ENCODE measurements around the gene DDX24. TPM values are rescaled to one million over a fixed set of nuclear protein-coding genes. Genes with fewer than 3 reads are reported as not detected.
A peak's percentile ranks its signal among the peaks of the same experiment; 100 is the strongest.

DDX24 gene
- polyA plus RNA-seq, 3 donors, result 51.2 to 68.0 (median 53.8) TPM

DNA sequence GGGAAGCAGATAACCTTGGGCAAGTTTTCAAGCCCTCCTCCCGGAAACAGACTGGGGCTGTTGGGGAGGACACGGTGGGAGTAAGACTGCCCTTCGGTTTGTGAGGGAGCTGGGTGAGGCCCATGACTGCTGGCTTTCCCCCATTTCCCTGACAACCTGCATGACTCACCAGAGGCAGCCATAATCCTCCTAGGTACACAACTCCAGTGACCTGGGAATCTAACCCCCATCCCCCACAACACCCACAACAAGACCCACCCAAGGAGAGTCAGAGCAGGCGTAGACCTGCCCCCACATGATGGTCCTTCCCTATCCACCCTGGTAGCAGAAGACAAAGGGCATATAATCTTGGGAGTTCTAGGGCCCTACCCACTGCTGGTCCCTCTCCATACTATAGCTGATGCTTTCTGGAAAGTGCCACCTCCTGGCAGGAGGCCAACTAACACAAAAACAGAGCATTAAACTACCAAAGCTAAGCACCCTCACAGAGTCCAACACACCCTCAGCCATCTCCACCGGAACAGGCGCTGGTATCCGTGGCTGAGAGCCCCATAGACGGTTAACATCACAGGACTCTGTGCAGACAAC is 14.8 kb downstream of the DDX24 start:
- no peak for DNase-seq
- Histone ChIP-seq H3K27ac (ENCODE audit: low read depth in 1 of 2, low read length in 2 of 2) (no peak overlapping the region), H3K4me2 (replicated peaks; ENCODE audit: extremely low read depth, low read length, poor library complexity, severe bottlenecking) (no peak overlapping the region), H3K4me1 (ENCODE audit: control insufficient read depth in 1 of 2, insufficient read depth in 2 of 2, low read length in 2 of 2) (no peaks in the 10 kb centered on the region), H3K4me3 (replicated peaks in 1 of 3; ENCODE audit: low read depth in 2 of 3, low read length in 3 of 3) (no peak overlapping the region), H2AFZ (ENCODE audit: insufficient read depth, low read depth, low read length, poor library complexity, severe bottlenecking) (no peak overlapping the region), H3K9ac (ENCODE audit: insufficient read depth, low read length, poor library complexity, severe bottlenecking) (no peak overlapping the region), H3K27me3 (ENCODE audit: control insufficient read depth in 2 of 2, insufficient read depth in 2 of 2, low read length in 2 of 2) (no peaks in the 10 kb centered on the region), H3K79me2 (ENCODE audit: insufficient read depth, low read length) (peaks cover 83% of the 10 kb centered on the region), H4K20me1 (ENCODE audit: insufficient read depth, low read length) (peaks cover 83% of the 10 kb centered on the region), H3K9me3 (replicated peaks in 1 of 2; ENCODE audit: control insufficient read depth in 1 of 2, insufficient read depth in 1 of 2, low read length in 2 of 2) (peaks cover 0 to 9% of the 10 kb centered on the region in 2 donors), H3K36me3 (replicated peaks in 1 of 2; ENCODE audit: control insufficient read depth in 1 of 2, insufficient read depth in 2 of 2, low read length in 2 of 2) (peaks cover 15 to 38% of the 10 kb centered on the region in 2 donors)
- Mint-ChIP-seq H3K27me3 (ENCODE audit: low read depth in 3 of 3) (peaks cover 0 to 1% (median under 1%) of the 10 kb centered on the region in 3 donors), H3K9me3 (peaks cover 12 to 22% (median 19%) of the 10 kb centered on the region in 7 donors), H3K27ac (peak overlapping the region in 4 of 7 donors; percentile 1 to 72 (median 23)), H3K4me1 (peaks cover 16% of the 10 kb centered on the region), H3K36me3 (peaks cover 35 to 58% of the 10 kb centered on the region in 2 donors), H3K4me3 (no peak overlapping the region)
- intact Hi-C loops (cut with micrococcal nuclease), result no loop called here
- 96% methylated on average over 4 of the region's 8 CpGs for WGBS (ENCODE audit: insufficient coverage)
- TF ChIP-seq, protein P1, sequence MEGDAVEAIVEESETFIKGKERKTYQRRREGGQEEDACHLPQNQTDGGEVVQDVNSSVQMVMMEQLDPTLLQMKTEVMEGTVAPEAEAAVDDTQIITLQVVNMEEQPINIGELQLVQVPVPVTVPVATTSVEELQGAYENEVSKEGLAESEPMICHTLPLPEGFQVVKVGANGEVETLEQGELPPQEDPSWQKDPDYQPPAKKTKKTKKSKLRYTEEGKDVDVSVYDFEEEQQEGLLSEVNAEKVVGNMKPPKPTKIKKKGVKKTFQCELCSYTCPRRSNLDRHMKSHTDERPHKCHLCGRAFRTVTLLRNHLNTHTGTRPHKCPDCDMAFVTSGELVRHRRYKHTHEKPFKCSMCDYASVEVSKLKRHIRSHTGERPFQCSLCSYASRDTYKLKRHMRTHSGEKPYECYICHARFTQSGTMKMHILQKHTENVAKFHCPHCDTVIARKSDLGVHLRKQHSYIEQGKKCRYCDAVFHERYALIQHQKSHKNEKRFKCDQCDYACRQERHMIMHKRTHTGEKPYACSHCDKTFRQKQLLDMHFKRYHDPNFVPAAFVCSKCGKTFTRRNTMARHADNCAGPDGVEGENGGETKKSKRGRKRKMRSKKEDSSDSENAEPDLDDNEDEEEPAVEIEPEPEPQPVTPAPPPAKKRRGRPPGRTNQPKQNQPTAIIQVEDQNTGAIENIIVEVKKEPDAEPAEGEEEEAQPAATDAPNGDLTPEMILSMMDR (IDR thresholded peaks at IDR 0.05), result no peak

DNA sequence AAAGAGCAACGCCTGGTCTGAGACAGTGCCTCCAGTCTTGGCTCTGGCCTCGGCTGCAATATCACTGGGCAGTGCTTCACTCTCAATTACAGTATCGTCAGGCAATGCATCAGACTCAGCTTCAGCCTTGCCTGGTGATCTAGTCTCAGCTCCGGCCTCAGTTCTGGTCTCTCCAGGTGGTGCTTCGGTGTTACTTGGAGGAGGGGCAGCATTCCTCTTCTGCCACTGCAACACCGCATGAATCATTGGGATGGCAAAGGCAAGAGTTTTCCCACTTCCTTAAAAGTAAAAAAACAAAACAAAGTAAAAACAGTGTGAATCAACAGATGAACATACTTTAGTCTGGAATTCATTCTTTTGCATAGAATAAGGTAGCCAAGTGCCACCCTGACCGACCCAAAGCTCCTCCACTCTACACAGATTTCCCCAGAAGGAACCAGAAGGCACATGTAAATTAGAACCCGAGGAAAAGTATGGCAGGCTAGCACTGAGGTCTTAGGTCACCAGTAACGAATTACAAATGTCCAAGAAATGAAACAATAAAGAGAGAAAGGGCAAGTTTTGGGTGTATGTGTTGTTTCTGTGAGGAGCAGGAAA is 18.6 kb downstream of the DDX24 start:
- peaks cover 53 to 75% of the 10 kb centered on the region in 2 donors for H3K36me3 ChIP-seq (replicated peaks in 1 of 2; ENCODE audit: control insufficient read depth in 1 of 2, insufficient read depth in 2 of 2, low read length in 2 of 2)
- Mint-ChIP-seq H3K27me3 (ENCODE audit: low read depth in 3 of 3) (peaks cover 0 to 2% (median 1%) of the 10 kb centered on the region in 3 donors), H3K4me1 (peaks cover 13% of the 10 kb centered on the region), H3K36me3 (peaks cover 52 to 71% of the 10 kb centered on the region in 2 donors), H3K27ac (peak overlapping the region in 4 of 7 donors; percentile 19 to 73 (median 56)), H3K4me3 (no peak overlapping the region), H3K9me3 (no peaks in the 10 kb centered on the region)
- TF ChIP-seq, protein P1 (IDR thresholded peaks at IDR 0.05), result no peak
- H3K79me2 ChIP-seq (ENCODE audit: insufficient read depth, low read length), result peaks cover 47% of the 10 kb centered on the region
- peaks cover 69% of the 10 kb centered on the region for H4K20me1 ChIP-seq (ENCODE audit: insufficient read depth, low read length)
- H3K27me3 ChIP-seq (ENCODE audit: control insufficient read depth in 2 of 2, insufficient read depth in 2 of 2, low read length in 2 of 2), result no peaks in the 10 kb centered on the region
- DNase-seq, result no peak
- H3K4me1 ChIP-seq (ENCODE audit: control insufficient read depth in 1 of 2, insufficient read depth in 2 of 2, low read length in 2 of 2), result no peaks in the 10 kb centered on the region
- no peak overlapping the region for H3K4me3 ChIP-seq (replicated peaks in 1 of 3; ENCODE audit: low read depth in 2 of 3, low read length in 3 of 3)
- no peak overlapping the region for H3K9ac ChIP-seq (ENCODE audit: insufficient read depth, low read length, poor library complexity, severe bottlenecking)
- H3K27ac ChIP-seq (ENCODE audit: low read depth in 1 of 2, low read length in 2 of 2), result no peak overlapping the region
- WGBS (ENCODE audit: insufficient coverage), result 96% methylated on average over 4 of the region's 9 CpGs
- no peak overlapping the region for H3K4me2 ChIP-seq (replicated peaks; ENCODE audit: extremely low read depth, low read length, poor library complexity, severe bottlenecking)
- intact Hi-C loops (cut with micrococcal nuclease), result no loop called here
- no peaks in the 10 kb centered on the region for H3K9me3 ChIP-seq (replicated peaks in 1 of 2; ENCODE audit: control insufficient read depth in 1 of 2, insufficient read depth in 1 of 2, low read length in 2 of 2)
- no peak overlapping the region for H2AFZ ChIP-seq (ENCODE audit: insufficient read depth, low read depth, low read length, poor library complexity, severe bottlenecking)

Data from CD14-positive monocyte (primary cell).